Activated CD4-positive, alpha-beta T cell treated with anti-CD3 and anti-CD28 coated beads, Interleukin-2, amount 50 U/mL, for 24 hours (primary cell): ENCODE results near the gene FHIP2A.
"Not testable (repeated sequence)": the region's sequence is repeated elsewhere in the genome, so short reads cannot be mapped to it uniquely, and the experiment has no call there.

Source experiments
- DNase-seq, 2 donors: peaks; one replicate each; pipeline ENCODE4 v3.0.0-alpha.2; 2020; ENCODE audit warnings: low read depth in 1 of 2, low spot score in 1 of 2

The FHIP2A gene

GRCh38 chr10:114811862-114812261, 9.7 kb upstream of the FHIP2A start:
- no peak for DNase-seq

- DNase-seq, result no peak
Measured at GRCh38 chr10:114815791-114816190, 5.8 kb upstream of the FHIP2A start.

DNA sequence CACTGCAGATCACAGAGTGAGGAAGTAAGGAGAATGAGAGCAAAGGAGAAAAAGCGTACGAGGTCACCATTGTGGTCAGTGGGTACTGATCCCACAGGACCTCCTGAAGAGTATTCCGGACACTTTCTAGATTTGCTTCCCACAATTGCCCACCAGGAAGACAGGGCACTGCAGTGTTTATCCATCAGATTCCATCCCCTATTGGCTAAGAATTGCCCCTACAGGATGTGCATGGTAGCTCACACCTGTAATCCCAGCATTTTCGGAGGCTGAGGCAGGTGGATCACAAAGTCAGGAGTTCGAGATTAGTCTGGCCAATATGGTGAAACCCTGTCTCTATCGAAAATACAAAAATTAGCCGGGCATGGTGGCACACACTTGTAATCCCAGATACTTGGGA, 5.3 kb upstream of the FHIP2A start:
- DNase-seq, result no peak

GRCh38 chr10:114819322-114819721, 2.3 kb upstream of the FHIP2A start:
- no peak for DNase-seq

- no peak for DNase-seq
Measured at GRCh38 chr10:114821915-114822443, 399 bp downstream of the FHIP2A start.

- DNase-seq, result peak; percentile 7 to 11
Measured at GRCh38 chr10:114822444-114823076, 980 bp downstream of the FHIP2A start.

DNA sequence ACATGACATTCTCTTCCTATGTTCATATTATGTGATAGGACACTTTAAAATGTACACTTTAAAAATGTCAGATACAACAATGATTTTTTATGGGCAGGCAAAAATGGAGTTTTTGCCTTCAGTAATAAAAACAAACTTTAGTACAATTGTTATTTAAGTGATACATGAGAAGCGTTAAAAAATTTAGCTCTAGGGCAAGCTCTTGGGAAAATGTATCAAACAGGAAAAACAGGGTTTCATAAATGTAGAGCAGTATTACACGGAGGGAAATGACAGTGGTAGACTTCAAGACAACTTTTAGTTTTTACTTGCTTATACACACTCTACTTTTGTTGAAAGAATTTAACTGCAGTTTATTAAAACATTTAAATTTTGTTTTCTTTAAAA, 1.5 kb downstream of the FHIP2A start:
- no peak for DNase-seq

GRCh38 chr10:114824391-114824790, 2.8 kb downstream of the FHIP2A start:
- no peak for DNase-seq

DNA sequence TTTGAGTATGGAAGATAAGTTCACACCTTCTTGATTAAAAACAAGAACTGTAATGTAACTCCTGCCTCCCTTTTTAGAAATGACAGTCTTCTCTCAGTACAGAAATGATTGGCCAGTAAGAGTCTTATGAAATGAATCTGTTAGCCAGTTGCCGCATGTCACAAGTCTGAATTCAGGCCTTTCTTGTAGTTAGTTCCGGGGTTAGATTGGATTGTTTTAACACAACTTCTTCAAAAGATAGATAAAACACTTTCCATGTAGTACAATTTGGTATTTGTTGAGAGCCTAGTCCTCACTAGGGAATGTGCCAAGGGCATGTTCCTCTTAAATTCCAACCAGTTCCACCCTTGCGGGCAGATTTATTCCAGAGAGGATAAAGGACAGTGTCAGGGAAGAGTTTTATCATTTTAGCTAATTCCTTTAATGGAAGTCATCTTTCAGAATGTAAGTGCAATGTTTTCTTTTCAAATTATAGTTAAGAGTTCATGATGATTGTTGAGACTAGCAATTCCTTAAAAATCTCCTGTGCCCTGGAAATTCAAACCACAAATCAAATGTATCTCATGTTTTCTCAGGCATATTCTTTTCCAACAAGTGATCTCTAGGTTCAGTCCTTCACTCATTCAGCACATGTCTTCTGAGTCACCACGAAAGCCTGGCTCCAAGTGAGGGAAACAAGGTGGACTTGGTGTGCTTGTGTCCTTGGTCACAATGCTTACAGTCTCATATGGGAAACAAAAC, 4.1 kb downstream of the FHIP2A start:
- DNase-seq, result no peak

GRCh38 chr10:114829160-114829909, 7.8 kb downstream of the FHIP2A start:
- DNase-seq, result no peak

GRCh38 chr10:114831186-114831867, 9.7 kb downstream of the FHIP2A start:
- no peak for DNase-seq

DNA sequence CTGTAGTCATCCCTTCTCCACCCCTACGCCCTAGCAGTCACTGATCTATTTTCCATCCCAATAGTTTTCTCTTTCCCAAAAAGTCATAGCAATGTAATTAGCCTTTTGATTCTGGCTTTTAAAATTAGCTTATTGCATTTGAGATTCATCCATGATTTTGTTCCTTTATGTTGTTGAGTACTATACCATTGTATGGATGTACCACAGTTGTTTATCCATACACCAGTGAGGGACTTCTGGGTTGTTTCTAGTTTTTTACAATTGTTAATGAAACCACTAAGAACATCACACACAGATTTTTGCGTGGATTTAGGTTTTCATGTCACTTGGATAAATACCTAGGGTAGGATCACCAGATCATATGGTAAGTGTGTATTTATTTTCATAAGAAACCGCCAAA, 16.1 kb downstream of the FHIP2A start:
- DNase-seq, result no peak

- DNase-seq, result no peak
Measured at GRCh38 chr10:114839901-114840300, 18.3 kb downstream of the FHIP2A start.

DNA sequence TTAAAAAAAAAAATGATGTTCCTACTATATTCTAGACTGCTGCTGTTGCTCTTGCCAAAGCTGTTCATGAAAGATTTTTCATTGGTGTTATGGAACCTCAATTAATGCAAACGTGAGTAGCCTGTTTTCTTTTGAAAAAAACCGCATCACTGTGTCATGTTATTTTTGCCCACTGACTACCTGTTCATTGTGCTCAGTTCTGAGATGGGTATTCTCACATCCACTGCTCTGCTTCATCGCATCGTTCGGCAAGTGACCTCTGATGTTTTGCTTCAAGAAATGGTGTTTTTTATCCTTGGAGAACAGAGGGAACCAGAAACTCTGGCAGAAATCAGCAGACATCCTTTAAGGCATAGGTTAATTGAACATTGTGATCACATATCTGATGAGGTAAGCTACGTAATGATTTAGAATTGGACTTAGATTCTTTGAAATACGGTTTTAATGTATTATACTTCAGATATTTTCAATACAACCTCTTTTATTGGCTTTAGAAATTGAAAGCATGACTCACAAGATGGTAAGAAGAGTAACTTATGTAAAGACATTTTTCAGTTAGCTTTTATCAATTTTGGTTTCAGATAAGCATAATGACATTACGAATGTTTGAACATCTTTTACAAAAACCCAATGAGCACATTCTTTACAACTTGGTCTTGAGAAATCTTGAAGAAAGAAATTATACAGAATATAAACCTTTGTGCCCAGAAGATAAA, 24.6 kb downstream of the FHIP2A start:
- DNase-seq, result no peak

DNA sequence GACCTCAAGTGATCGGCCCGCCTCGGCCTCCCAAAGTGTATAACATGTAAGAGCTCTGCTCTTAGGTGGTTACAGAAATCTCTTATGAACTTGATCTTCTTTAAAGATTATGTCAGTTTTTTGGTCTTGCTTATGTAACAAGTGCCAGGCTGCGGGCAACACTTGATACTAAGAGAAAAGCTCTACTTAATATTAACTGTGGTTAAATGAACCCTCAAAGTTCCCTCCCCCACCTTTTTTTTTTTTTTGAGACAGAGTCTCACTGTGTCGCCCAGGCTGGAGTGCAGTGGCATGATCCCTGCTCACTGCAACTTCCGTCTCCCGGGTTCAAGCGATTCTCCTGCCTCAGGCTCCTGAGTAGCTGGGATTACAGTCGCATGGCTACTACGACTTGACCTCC, 25.9 kb downstream of the FHIP2A start:
- not testable (repeated sequence) for DNase-seq

DNA sequence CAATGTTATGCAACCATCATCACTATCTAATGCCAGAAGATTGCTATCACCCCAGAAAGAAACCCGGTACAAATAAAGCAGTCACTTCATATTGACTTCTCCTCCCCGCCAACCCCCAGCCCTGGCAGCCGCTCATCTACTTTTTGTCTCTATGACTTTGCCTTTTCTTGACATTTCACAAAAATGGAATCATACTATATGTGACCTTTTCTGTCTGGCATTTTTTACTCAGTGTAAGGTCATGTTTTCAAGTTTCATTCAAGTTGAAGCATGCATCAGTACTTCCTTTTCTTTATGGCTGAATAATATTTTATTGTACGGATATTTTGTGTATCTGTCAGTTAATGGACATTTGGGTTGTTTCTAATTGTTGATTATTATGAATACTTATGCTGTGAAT, 28.1 kb downstream of the FHIP2A start:
- no peak for DNase-seq

DNA sequence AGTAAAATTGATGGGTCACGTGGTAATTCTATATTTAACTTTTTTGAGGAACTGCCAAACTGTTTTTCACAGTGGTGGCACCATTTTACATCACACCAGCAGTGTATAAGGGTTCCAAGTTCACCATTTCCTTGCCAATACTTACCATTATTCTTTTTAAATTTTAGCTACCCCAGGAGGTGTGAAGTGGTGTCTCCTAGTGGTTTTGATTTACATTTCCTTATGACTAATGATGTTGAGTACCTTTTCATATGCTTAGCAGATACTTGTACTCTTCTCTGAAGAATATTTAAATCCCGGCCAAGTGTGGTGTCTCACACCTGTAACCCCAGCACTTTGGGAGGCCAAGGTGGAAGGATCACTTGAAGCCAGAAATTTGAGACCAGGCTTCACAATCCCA, 28.5 kb downstream of the FHIP2A start:
- no peak for DNase-seq

GRCh38 chr10:114851336-114851735, 29.8 kb downstream of the FHIP2A start:
- DNase-seq, result no peak

GRCh38 chr10:114852197-114852596, 30.6 kb downstream of the FHIP2A start:
- no peak for DNase-seq

GRCh38 chr10:114854906-114855305, 33.3 kb downstream of the FHIP2A start:
- no peak for DNase-seq
